Mesothelial cell of epicardium (in vitro differentiated cells): ENCODE data around the gene MOCOS. TPM values are rescaled to one million over a fixed set of nuclear protein-coding genes. Genes with fewer than 3 reads are reported as not detected.
"Not testable (repeated sequence)": the region's sequence is repeated elsewhere in the genome, so short reads cannot be mapped to it uniquely, and the experiment has no call there.

Source experiments
- DNase-seq, 2 experiments: peaks; one replicate each; pipeline ENCODE4 v3.0.0; 2021; ENCODE audit warnings: low spot score in 2 of 2; ENCODE audit not compliant: unreplicated experiment in 2 of 2
- H3K27ac Mint-ChIP-seq: 2 replicates; pipeline ENCODE4 v1.8.0; 2021; ENCODE audit warnings: mixed read lengths
- H3K27me3 Mint-ChIP-seq: 2 replicates; pipeline ENCODE4 v1.8.0; 2021; ENCODE audit warnings: low read depth, mixed read lengths
- H3K36me3 Mint-ChIP-seq: 2 replicates; pipeline ENCODE4 v1.8.0; 2021; ENCODE audit warnings: mixed read lengths
- H3K4me1 Mint-ChIP-seq: 2 replicates; pipeline ENCODE4 v1.8.0; 2021; ENCODE audit warnings: mixed read lengths
- H3K4me3 Mint-ChIP-seq: 2 replicates; pipeline ENCODE4 v1.8.0; 2021; ENCODE audit warnings: mild to moderate bottlenecking, moderate library complexity, mixed read lengths
- H3K9me3 Mint-ChIP-seq: 2 replicates; pipeline ENCODE4 v1.8.0; 2021; ENCODE audit warnings: mixed read lengths
- total RNA-seq: library from RNA; stranded (reverse); gene quantifications from 3 replicates; pipeline ENCODE4 v1.2.1, GENCODE V29; 2021
- TF ChIP-seq, protein P1 (sequence below): fragments of 200-600 bp; sonication (generic); IDR thresholded peaks from one replicate; pipeline ENCODE4 v1.5.0; 2021; ENCODE audit warnings: antibody characterized with exemption; ENCODE audit not compliant: unreplicated experiment

The MOCOS gene
- total RNA-seq, 1 donor from 2014 or later: 2.2 TPM

DNA sequence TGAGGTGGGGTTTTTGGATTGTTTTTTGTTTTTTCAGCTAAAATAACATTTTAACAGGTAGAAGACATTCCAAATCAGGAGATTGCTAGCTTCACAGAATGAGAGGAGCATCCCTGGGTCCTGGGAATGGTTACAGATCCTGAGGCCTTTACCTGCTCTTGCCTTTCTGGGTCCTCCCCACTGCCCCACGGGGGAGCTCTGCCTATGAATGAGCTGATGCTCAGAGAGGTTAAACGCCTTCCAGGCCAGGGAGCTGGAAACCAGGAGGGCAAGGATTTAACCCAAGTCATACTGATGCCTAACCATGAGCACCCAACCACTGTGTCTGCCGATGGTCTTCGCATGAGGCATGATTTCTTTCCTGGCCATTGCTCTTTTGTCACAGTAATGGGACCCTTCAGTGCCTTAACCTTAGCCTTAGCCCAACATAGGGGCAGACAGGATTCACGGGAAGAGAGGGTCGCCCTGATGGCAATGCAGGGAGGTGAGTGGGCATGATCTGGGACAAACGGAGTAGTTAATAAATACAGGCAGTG lies 16.1 kb downstream of the MOCOS start:
- TF ChIP-seq, protein P1, sequence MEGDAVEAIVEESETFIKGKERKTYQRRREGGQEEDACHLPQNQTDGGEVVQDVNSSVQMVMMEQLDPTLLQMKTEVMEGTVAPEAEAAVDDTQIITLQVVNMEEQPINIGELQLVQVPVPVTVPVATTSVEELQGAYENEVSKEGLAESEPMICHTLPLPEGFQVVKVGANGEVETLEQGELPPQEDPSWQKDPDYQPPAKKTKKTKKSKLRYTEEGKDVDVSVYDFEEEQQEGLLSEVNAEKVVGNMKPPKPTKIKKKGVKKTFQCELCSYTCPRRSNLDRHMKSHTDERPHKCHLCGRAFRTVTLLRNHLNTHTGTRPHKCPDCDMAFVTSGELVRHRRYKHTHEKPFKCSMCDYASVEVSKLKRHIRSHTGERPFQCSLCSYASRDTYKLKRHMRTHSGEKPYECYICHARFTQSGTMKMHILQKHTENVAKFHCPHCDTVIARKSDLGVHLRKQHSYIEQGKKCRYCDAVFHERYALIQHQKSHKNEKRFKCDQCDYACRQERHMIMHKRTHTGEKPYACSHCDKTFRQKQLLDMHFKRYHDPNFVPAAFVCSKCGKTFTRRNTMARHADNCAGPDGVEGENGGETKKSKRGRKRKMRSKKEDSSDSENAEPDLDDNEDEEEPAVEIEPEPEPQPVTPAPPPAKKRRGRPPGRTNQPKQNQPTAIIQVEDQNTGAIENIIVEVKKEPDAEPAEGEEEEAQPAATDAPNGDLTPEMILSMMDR: no peak

DNA sequence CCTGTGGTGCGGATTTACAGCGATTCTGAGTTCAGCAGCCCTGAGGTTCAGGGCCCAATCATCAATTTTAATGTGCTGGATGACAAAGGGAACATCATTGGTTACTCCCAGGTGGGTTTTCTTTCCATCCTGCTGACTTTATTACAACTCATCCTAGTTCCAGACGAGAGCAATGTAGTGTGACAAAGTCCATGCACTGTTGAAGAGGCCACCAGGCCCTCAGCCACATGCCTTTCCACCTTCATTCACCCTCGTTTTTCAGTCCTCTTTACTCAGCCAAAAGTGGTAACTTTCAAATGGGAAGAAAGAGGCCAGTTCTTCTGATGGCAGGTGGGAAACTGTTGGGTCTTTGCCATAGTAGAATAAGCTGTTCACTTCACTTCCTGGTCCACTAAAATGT lies 17.9 kb downstream of the MOCOS start:
- Mint-ChIP-seq H3K27me3 (no peaks in the 10 kb centered on the region), H3K4me1 (no peaks in the 10 kb centered on the region), H3K27ac (no peak overlapping the region), H3K36me3 (peaks cover 14% of the 10 kb centered on the region), H3K4me3 (no peak overlapping the region), H3K9me3 (peaks cover 17% of the 10 kb centered on the region)
- TF ChIP-seq, protein P1: no peak
- no peak for DNase-seq

More for the DNA sequence above, 16.1 kb downstream of the MOCOS start:
- peaks cover 12% of the 10 kb centered on the region for H3K9me3 Mint-ChIP-seq
- DNase-seq: no peak
- no peak overlapping the region for H3K27ac Mint-ChIP-seq
- H3K27me3 Mint-ChIP-seq: no peaks in the 10 kb centered on the region
- H3K4me3 Mint-ChIP-seq: no peak overlapping the region
- peaks cover 9% of the 10 kb centered on the region for H3K36me3 Mint-ChIP-seq
- no peaks in the 10 kb centered on the region for H3K4me1 Mint-ChIP-seq

DNA sequence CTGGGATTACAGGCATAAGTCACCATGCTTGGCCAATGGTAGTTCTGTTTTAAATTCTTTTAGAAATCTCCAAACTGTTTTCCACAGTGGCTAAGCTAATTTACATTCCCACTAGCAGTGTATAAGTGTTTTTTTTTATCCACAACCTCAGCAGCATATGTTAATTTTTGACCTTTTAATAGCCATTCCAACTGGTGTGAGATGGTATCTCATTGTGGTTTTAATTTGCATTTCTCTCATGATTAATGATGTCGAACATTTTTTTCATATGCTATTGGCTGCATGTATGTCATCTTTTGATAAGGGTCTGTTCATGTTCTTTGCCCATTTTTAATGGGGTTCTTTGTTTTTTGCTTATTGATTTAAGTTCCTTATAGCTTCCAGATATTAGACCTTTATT lies 20.0 kb downstream of the MOCOS start:
- H3K27me3 Mint-ChIP-seq: no peaks in the 10 kb centered on the region
- peaks cover 14% of the 10 kb centered on the region for H3K36me3 Mint-ChIP-seq

DNA sequence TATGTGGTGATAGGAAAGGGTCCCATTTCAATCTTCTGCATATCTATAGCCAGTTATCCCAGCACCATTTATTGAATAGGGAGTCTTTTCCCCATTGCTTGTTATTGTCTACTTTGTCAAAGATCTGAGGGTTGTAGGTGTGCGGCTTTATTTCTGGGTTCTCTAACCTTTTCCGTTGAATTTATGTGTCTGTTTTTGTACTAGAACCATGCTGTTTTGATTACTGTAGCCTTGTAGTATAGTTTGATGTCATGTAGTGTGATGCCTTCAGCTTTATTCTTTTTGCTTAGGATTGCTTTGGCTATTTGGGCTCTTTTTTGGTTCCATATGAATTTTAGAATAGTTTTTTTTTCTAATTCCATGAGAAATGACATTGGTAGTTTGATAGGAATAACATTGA lies 20.7 kb downstream of the MOCOS start:
- not testable (repeated sequence) for H3K27ac Mint-ChIP-seq, DNase-seq, H3K4me3 Mint-ChIP-seq, H3K4me1 Mint-ChIP-seq, H3K27me3 Mint-ChIP-seq
- Mint-ChIP-seq H3K36me3 (peaks cover 14% of the 10 kb centered on the region), H3K9me3 (peaks cover 17% of the 10 kb centered on the region)

More for the DNA sequence above, 20.0 kb downstream of the MOCOS start:
- TF ChIP-seq, protein P1: no peak
- peaks cover 17% of the 10 kb centered on the region for H3K9me3 Mint-ChIP-seq
- no peak overlapping the region for H3K27ac Mint-ChIP-seq
- no peak for DNase-seq
- H3K4me1 Mint-ChIP-seq: peaks cover under 1% of the 10 kb centered on the region
- H3K4me3 Mint-ChIP-seq: no peak overlapping the region

DNA sequence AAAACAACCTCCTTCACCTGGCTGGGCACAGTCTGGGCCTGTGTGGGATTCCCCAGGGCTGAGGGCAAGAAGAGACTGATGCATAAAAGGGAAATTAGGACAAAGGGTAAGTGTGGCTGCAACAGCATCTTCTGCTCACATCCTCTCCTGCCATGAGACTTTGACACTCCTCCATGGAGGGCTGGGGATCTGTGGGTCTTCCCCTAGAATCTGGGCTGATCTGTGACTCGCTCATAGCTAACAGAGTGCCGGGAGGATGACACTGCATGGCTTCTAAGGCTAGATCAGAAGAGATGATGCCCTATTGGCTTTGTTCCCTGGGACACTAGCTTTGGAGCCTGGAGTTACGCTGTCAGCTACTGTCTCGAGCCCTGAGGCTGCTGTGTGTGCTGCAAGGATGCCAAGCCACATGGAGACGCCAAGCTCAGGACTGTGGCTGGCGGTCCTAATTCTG lies 24.3 kb downstream of the MOCOS start:
- DNase-seq: no peak
- Mint-ChIP-seq H3K4me3 (no peak overlapping the region), H3K27ac (no peak overlapping the region), H3K9me3 (peaks cover 17% of the 10 kb centered on the region), H3K27me3 (no peaks in the 10 kb centered on the region), H3K4me1 (peaks cover 8% of the 10 kb centered on the region), H3K36me3 (peaks cover 14% of the 10 kb centered on the region)
- TF ChIP-seq, protein P1: no peak

DNA sequence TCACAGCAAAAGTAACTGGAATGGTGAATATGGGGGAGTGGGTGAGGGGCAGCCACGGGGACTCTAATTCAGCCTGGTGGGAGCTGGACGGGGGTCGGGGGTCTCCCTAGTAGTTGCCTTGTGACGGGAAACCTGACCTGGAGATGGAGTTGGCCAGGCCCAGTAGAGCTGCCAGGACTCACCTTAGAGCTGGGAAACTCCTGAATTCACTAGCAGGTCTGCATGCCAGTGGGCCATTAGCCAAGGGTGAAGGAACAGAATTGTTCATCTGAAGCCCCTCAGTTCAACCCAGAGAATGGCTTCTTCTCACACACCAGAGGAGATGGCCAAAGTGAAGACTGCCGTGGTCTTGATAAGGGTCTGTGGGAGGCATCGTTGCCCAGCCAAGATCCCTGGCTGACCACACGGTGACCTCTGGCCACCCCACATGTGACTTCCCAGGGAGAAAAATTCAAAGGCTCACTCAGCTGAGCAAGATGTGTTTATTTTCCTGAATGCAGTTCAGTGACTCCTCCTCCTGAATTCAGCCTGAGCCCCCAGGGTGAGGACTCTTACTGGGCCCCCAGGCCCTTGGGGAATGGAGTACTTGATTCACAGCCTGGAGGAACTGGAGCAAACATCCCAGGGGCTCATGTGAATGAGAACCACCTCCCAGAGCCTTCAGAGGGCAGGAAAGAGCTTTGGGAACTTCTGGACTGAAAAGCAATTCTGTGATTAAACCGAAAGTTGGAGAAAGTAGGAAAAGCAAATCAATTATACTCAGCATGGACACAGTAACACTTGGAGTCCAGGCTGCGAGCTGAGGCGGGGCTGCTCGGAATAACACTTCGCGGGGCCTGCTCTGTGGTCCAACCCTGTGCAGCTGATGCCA lies 25.2 kb downstream of the MOCOS start:
- DNase-seq: no peak
- Mint-ChIP-seq H3K27ac (peak overlapping the region; percentile 51), H3K4me3 (no peak overlapping the region), H3K27me3 (no peaks in the 10 kb centered on the region), H3K4me1 (peaks cover 8% of the 10 kb centered on the region), H3K36me3 (peaks cover 13% of the 10 kb centered on the region), H3K9me3 (peaks cover 13% of the 10 kb centered on the region)
- TF ChIP-seq, protein P1: no peak
